ENCODE data around the gene WWOX. TPM values are rescaled to one million over a fixed set of nuclear protein-coding genes. Genes with fewer than 3 reads are reported as not detected.

Gene WWOX
- total RNA-seq, 1 experiment from 2014 or later, result 28.3 TPM

GRCh38 chr16:79171931-79172705, 1072.7 kb downstream of the WWOX start:
- ChIA-PET CTCF (no interaction called here), POLR2A (ENCODE audit: unreplicated experiment) (no interaction called here)
- Histone ChIP-seq H3K9me2 (replicated peaks; ENCODE audit: low read length) (no peaks in the 10 kb centered on the region), H3K36me3 (ENCODE audit: low read depth, low read length) (no peaks in the 10 kb centered on the region), H3K27ac (ENCODE audit: low read length) (no peak overlapping the region), H3K79me2 (ENCODE audit: low read length) (no peaks in the 10 kb centered on the region), H2AFZ (ENCODE audit: low read length) (no peak overlapping the region), H3K9me3 (ENCODE audit: low read length) (no peaks in the 10 kb centered on the region), H3K4me3 (ENCODE audit: low read length) (no peak overlapping the region), H3F3A (ENCODE audit: low read length, unreplicated experiment) (no peaks in the 10 kb centered on the region), H3K4me1 (ENCODE audit: insufficient read depth, low read length) (no peaks in the 10 kb centered on the region), H3K4me2 (ENCODE audit: low read length) (no peak overlapping the region), H3K27me3 (ENCODE audit: low read length) (no peaks in the 10 kb centered on the region), H4K20me1 (ENCODE audit: low read length) (no peaks in the 10 kb centered on the region), H3K9ac (ENCODE audit: low read length) (no peak overlapping the region)
- BruUV-seq (replicated peaks), result no TSS peak
- ATAC-seq (no peak), DNase-seq (no peak)
- no peak for TF ChIP-seq CTCF (conservative IDR thresholded peaks at IDR 0.05; ENCODE audit: low read depth, low read length)
- no peak for TF ChIP-seq EZH2phosphoT487 (IDR thresholded peaks at IDR 0.05; ENCODE audit: borderline replicate concordance, low read length)
- no peak for TF ChIP-seq EZH2 (IDR thresholded peaks at IDR 0.05; ENCODE audit: low read length, unreplicated experiment)
- intact Hi-C loops (cut with micrococcal nuclease), result no loop called here

- DNase-seq (no peak), ATAC-seq (no peak)
- intact Hi-C loops (cut with micrococcal nuclease), result no loop called here
- no peak overlapping the region for H2AFZ ChIP-seq (ENCODE audit: low read length)
- TF ChIP-seq EZH2 (IDR thresholded peaks at IDR 0.05; ENCODE audit: low read length, unreplicated experiment), result no peak
- TF ChIP-seq CTCF (conservative IDR thresholded peaks at IDR 0.05; ENCODE audit: low read depth, low read length), result no peak
- TF ChIP-seq EZH2phosphoT487 (IDR thresholded peaks at IDR 0.05; ENCODE audit: borderline replicate concordance, low read length), result no peak
- H3K36me3 ChIP-seq (ENCODE audit: low read depth, low read length), result no peaks in the 10 kb centered on the region
- no TSS peak for BruUV-seq (replicated peaks)
- no peaks in the 10 kb centered on the region for H3K79me2 ChIP-seq (ENCODE audit: low read length)
- CTCF ChIA-PET, result no interaction called here
- H3K9ac ChIP-seq (ENCODE audit: low read length), result no peak overlapping the region
- H4K20me1 ChIP-seq (ENCODE audit: low read length), result no peaks in the 10 kb centered on the region
- POLR2A ChIA-PET (ENCODE audit: unreplicated experiment), result no interaction called here
- H3K4me2 ChIP-seq (ENCODE audit: low read length), result no peak overlapping the region
- no peak overlapping the region for H3K4me3 ChIP-seq (ENCODE audit: low read length)
- no peaks in the 10 kb centered on the region for H3K9me3 ChIP-seq (ENCODE audit: low read length)
- H3K4me1 ChIP-seq (ENCODE audit: insufficient read depth, low read length), result no peaks in the 10 kb centered on the region
- no peaks in the 10 kb centered on the region for H3F3A ChIP-seq (ENCODE audit: low read length, unreplicated experiment)
- H3K27me3 ChIP-seq (ENCODE audit: low read length), result no peaks in the 10 kb centered on the region
- no peak overlapping the region for H3K27ac ChIP-seq (ENCODE audit: low read length)
- H3K9me2 ChIP-seq (replicated peaks; ENCODE audit: low read length), result no peaks in the 10 kb centered on the region
Observed at GRCh38 chr16:79172976-79173500, 1073.6 kb downstream of the WWOX start.

- no peak overlapping the region for H2AFZ ChIP-seq (ENCODE audit: low read length)
- no peak overlapping the region for H3K4me3 ChIP-seq (ENCODE audit: low read length)
- TF ChIP-seq CTCF (conservative IDR thresholded peaks at IDR 0.05; ENCODE audit: low read depth, low read length), result no peak
- intact Hi-C loops (cut with micrococcal nuclease), result no loop called here
- no peaks in the 10 kb centered on the region for H3K36me3 ChIP-seq (ENCODE audit: low read depth, low read length)
- no peaks in the 10 kb centered on the region for H3K79me2 ChIP-seq (ENCODE audit: low read length)
- no TSS peak for BruUV-seq (replicated peaks)
- no peaks in the 10 kb centered on the region for H3K4me1 ChIP-seq (ENCODE audit: insufficient read depth, low read length)
- POLR2A ChIA-PET (ENCODE audit: unreplicated experiment), result no interaction called here
- no peaks in the 10 kb centered on the region for H4K20me1 ChIP-seq (ENCODE audit: low read length)
- no peak overlapping the region for H3K9ac ChIP-seq (ENCODE audit: low read length)
- DNase-seq (no peak), ATAC-seq (no peak)
- no peaks in the 10 kb centered on the region for H3K27me3 ChIP-seq (ENCODE audit: low read length)
- CTCF ChIA-PET, result no interaction called here
- H3K27ac ChIP-seq (ENCODE audit: low read length), result no peak overlapping the region
- no peak overlapping the region for H3K4me2 ChIP-seq (ENCODE audit: low read length)
- H3K9me3 ChIP-seq (ENCODE audit: low read length), result no peaks in the 10 kb centered on the region
- no peaks in the 10 kb centered on the region for H3F3A ChIP-seq (ENCODE audit: low read length, unreplicated experiment)
- H3K9me2 ChIP-seq (replicated peaks; ENCODE audit: low read length), result no peaks in the 10 kb centered on the region
Observed at GRCh38 chr16:79173919-79174318, 1074.5 kb downstream of the WWOX start.
